OCI-LY7 (cell line): ENCODE measurements around the gene PRKCA. TPM values are rescaled to one million over a fixed set of nuclear protein-coding genes. Genes with fewer than 3 reads are reported as not detected.

ENCODE experiments used
- BruUV-seq: library from RNA; stranded (reverse); fragments of 400-500 nt; replicated peaks from 2 replicates; lab custom pipeline; 2021; lab: Mats Ljungman, UMichigan
- CTCF ChIA-PET: fragments of 300-600 bp; sonication (Branson Sonifier 250); formaldehyde crosslinking; loops from one replicate; lab custom pipeline; 2022; ENCODE audit warnings: antibody characterized with exemption; ENCODE audit not compliant: unreplicated experiment; lab: Charles Lee
- POLR2A ChIA-PET: fragments of 300-600 bp; sonication (Branson Sonifier 250); formaldehyde crosslinking; loops from one replicate; lab custom pipeline; 2022; ENCODE audit warnings: antibody characterized with exemption; lab: Charles Lee
- DNase-seq: peaks from one replicate; pipeline ENCODE4 v3.0.0-alpha.2; 2015; ENCODE audit warnings: low spot score
- H2AFZ ChIP-seq: fragments of 200-600 bp; sonication (generic), shearing (Covaris generic); 2 replicates; pipeline ENCODE4 v1.6.1; 2014; ENCODE audit warnings: mild to moderate bottlenecking, antibody characterized with exemption, low read length, moderate library complexity
- H3K27ac ChIP-seq: fragments of 200-600 bp; sonication (generic); 2 replicates; pipeline ENCODE4 v1.5.1; 2014; ENCODE audit warnings: mixed run types, low read depth, mild to moderate bottlenecking, moderate library complexity, low read length, inconsistent platforms; ENCODE audit not compliant: poor library complexity, severe bottlenecking
- H3K36me3 ChIP-seq: fragments of 200-600 bp; sonication (generic); 2 replicates; pipeline ENCODE4 v1.6.1; 2014; ENCODE audit warnings: mild to moderate bottlenecking, antibody characterized with exemption, low read length, moderate library complexity, mixed read lengths; ENCODE audit not compliant: insufficient read depth
- H3K4me1 ChIP-seq: fragments of 200-600 bp; sonication (generic); 2 replicates; pipeline ENCODE4 v1.5.1; 2014; ENCODE audit warnings: mild to moderate bottlenecking, low read length; ENCODE audit not compliant: insufficient read depth, poor library complexity, severe bottlenecking
- H3K4me2 ChIP-seq: fragments of 200-600 bp; sonication (generic); 2 replicates; pipeline ENCODE4 v1.6.1; 2014; ENCODE audit warnings: mild to moderate bottlenecking, low read length
- H3K4me3 ChIP-seq: fragments of 200-600 bp; sonication (generic); 2 replicates; pipeline ENCODE4 v1.5.1; 2014; ENCODE audit warnings: mild to moderate bottlenecking, low read depth, low read length; ENCODE audit not compliant: poor library complexity, severe bottlenecking
- H3K79me2 ChIP-seq: fragments of 200-600 bp; sonication (generic); 2 replicates; pipeline ENCODE4 v1.6.1; 2016; ENCODE audit warnings: low read depth, mild to moderate bottlenecking, low read length, moderate library complexity, mixed read lengths; ENCODE audit not compliant: insufficient read depth
- H3K9me2 ChIP-seq: fragments of 200-600 bp; sonication (generic); 2 replicates; pipeline ENCODE4 v1.6.1; 2016; ENCODE audit warnings: mild to moderate bottlenecking, low read length, mixed read lengths; ENCODE audit not compliant: insufficient read depth
- H3K9me3 ChIP-seq: fragments of 200-600 bp; sonication (generic); 2 replicates; pipeline ENCODE4 v1.6.1; 2014; ENCODE audit warnings: mild to moderate bottlenecking, mixed run types, low read length, mixed read lengths
- H4K20me1 ChIP-seq: fragments of 200-600 bp; sonication (generic); 2 replicates; pipeline ENCODE4 v1.6.1; 2014; ENCODE audit warnings: mild to moderate bottlenecking, antibody characterized with exemption, low read length, moderate library complexity, mixed read lengths; ENCODE audit not compliant: insufficient read depth
- CTCF ChIP-seq: fragments of 200-600 bp; sonication (generic); conservative IDR thresholded peaks from 2 replicates; pipeline ENCODE4 v1.5.1; 2014; ENCODE audit warnings: mild to moderate bottlenecking, antibody characterized with exemption, low read length, moderate library complexity, mixed read lengths
- EZH2phosphoT487 ChIP-seq: fragments of 200-600 bp; sonication (generic); IDR thresholded peaks from 2 replicates; pipeline ENCODE4 v1.6.1; 2018; ENCODE audit warnings: low read depth, borderline replicate concordance, mild to moderate bottlenecking, mixed run types, antibody characterized with exemption, low read length, moderate library complexity, mixed read lengths
- intact Hi-C: fragments of 100-400 bp; cut with micrococcal nuclease; formaldehyde crosslinking; loops from one replicate; pipeline ENCODE4 v1.10.0; 2022; ENCODE audit not compliant: unreplicated experiment
- total RNA-seq, 2 experiments: library from RNA; depleted of rRNA in 1 of 2; stranded (reverse); fragments of >200 nt in 1 of 2; shearing (Covaris generic) in 1 of 2; gene quantifications; 2 replicates each; pipeline ENCODE4 v1.2.3, GENCODE V29; 2014 to 2022

The PRKCA gene
- total RNA-seq, 2 experiments from 2014 or later: 6.6 to 32.1 TPM

DNA sequence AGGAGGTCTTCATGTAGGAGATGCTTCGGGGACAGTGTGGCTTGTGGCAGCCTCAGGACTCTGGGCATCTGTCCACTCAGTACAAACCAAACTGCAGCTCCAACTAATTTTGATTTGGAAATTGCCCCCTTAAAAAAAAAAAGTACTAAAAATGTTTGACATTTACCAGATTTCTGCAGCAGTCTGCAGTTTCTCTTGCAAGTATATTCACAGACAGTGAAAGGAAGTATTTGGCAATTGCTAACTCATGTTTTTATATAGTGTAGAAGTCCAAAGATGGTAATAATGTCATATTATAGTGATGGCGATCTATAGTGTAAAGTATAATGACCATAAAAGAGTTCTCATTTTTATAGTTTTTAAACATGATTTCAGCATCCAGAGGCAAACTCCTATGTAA lies 218.6 kb downstream of the PRKCA start:
- no peak overlapping the region for H3K4me2 ChIP-seq
- no peak overlapping the region for H2AFZ ChIP-seq
- intact Hi-C loops: no loop called here
- no peak for TF ChIP-seq CTCF
- no peak for TF ChIP-seq EZH2phosphoT487
- no peaks in the 10 kb centered on the region for H3K9me3 ChIP-seq
- POLR2A ChIA-PET: no interaction called here
- no peak for DNase-seq
- H3K27ac ChIP-seq: no peak overlapping the region
- H3K4me1 ChIP-seq: no peaks in the 10 kb centered on the region
- H3K79me2 ChIP-seq: no peaks in the 10 kb centered on the region
- H4K20me1 ChIP-seq: no peaks in the 10 kb centered on the region
- no peak overlapping the region for H3K4me3 ChIP-seq
- no peaks in the 10 kb centered on the region for H3K9me2 ChIP-seq
- H3K36me3 ChIP-seq: no peaks in the 10 kb centered on the region
- BruUV-seq: no TSS peak
- CTCF ChIA-PET: no interaction called here

DNA sequence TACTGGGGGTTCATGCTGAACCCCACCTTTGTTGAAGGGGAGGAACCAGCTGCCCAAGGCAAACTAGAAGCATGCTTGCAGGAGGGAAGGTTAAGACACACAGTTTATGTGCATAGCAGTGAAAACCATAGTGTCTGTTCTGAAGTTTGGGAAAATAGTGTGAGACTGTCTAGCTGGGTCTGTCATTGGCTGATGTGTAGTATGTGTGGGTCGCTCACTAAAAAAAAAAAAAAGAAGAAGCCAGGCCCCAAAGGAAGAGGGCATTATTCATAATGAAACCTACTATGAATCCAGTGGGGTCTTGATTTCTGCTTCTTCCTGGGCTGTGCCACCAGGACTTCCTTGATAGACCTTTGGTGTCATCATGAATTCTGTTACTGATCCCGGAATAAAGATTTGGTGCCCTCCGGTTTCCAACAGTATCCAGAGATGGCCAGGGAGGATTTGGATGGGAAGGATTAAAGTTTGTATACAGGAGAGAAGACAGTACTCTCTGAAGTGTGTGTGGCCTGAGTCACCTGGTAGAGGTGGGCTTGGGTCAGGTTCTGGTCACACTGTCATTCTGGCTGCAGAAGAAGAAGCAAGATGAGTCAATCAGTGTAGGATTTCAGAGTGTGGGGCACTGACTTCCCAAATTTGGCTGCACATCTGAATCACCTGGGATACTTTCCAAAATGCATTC lies 220.3 kb downstream of the PRKCA start:
- H3K4me2 ChIP-seq: no peak overlapping the region
- no peak for DNase-seq
- H3K9me2 ChIP-seq: no peaks in the 10 kb centered on the region
- CTCF ChIA-PET: no interaction called here
- H3K36me3 ChIP-seq: no peaks in the 10 kb centered on the region
- no TSS peak for BruUV-seq
- POLR2A ChIA-PET: interaction anchor here (1.2 to 1.4 kb wide), 2 partner anchors 9 to 119 kb away, joined by 3 read pairs; no protein-coding TSS in a partner anchor
- H3K27ac ChIP-seq: no peak overlapping the region
- no peak overlapping the region for H3K4me3 ChIP-seq
- intact Hi-C loops: no loop called here
- TF ChIP-seq CTCF (no peak), EZH2phosphoT487 (no peak)
- H4K20me1 ChIP-seq: no peaks in the 10 kb centered on the region
- H3K9me3 ChIP-seq: no peaks in the 10 kb centered on the region
- H2AFZ ChIP-seq: no peak overlapping the region
- no peaks in the 10 kb centered on the region for H3K4me1 ChIP-seq
- no peaks in the 10 kb centered on the region for H3K79me2 ChIP-seq
